KMS-11 (cell line): ENCODE measurements around the gene RTN3.

Experiments
- H2AFZ ChIP-seq: fragments of 200-600 bp; sonication (generic); 2 replicates; pipeline ENCODE4 v1.6.1; 2016; ENCODE audit warnings: antibody characterized with exemption, mixed run types, low read depth
- H3K27ac ChIP-seq: fragments of 200-600 bp; sonication (generic); 2 replicates; pipeline ENCODE4 v1.6.1; 2016; ENCODE audit warnings: mild to moderate bottlenecking, mixed run types
- H3K27me3 ChIP-seq: fragments of 200-600 bp; sonication (generic); 2 replicates; pipeline ENCODE4 v1.6.1; 2017; ENCODE audit warnings: mild to moderate bottlenecking, low read depth, mixed run types, moderate library complexity; ENCODE audit not compliant: insufficient read depth
- H3K36me3 ChIP-seq: fragments of 200-600 bp; sonication (generic); 2 replicates; pipeline ENCODE4 v1.6.1; 2017; ENCODE audit warnings: mild to moderate bottlenecking, mixed run types; ENCODE audit not compliant: insufficient read depth
- H3K4me1 ChIP-seq: fragments of 200-600 bp; sonication (generic); 2 replicates; pipeline ENCODE4 v1.6.1; 2016; ENCODE audit warnings: mild to moderate bottlenecking, low read depth, mixed run types; ENCODE audit not compliant: poor library complexity, severe bottlenecking
- H3K4me2 ChIP-seq: fragments of 200-600 bp; sonication (generic); 2 replicates; pipeline ENCODE4 v1.7.0; 2016; ENCODE audit warnings: mild to moderate bottlenecking, mixed run types
- H3K4me3 ChIP-seq: fragments of 200-600 bp; sonication (generic); IDR thresholded peaks from 2 replicates; pipeline ENCODE4 v1.6.1; 2017; ENCODE audit warnings: low read depth, low read length, mixed read lengths; ENCODE audit not compliant: insufficient read depth
- H3K79me2 ChIP-seq: fragments of 200-600 bp; sonication (generic); 2 replicates; pipeline ENCODE4 v1.6.1; 2016; ENCODE audit warnings: low read depth, mixed run types; ENCODE audit not compliant: insufficient read depth
- H3K9ac ChIP-seq: fragments of 200-600 bp; sonication (generic); 2 replicates; pipeline ENCODE4 v1.6.1; 2016; ENCODE audit warnings: mild to moderate bottlenecking, mixed run types
- H4K20me1 ChIP-seq: fragments of 200-600 bp; sonication (generic); 2 replicates; pipeline ENCODE4 v1.6.1; 2016; ENCODE audit warnings: mild to moderate bottlenecking, mixed run types; ENCODE audit not compliant: insufficient read depth
- TF ChIP-seq, protein P1 (sequence below): fragments of 200-600 bp; sonication (generic); conservative IDR thresholded peaks from 2 replicates; pipeline ENCODE4 v1.6.1; 2017; ENCODE audit warnings: low read depth, mild to moderate bottlenecking, antibody characterized with exemption, low read length, moderate library complexity, mixed read lengths

RTN3 gene

DNA sequence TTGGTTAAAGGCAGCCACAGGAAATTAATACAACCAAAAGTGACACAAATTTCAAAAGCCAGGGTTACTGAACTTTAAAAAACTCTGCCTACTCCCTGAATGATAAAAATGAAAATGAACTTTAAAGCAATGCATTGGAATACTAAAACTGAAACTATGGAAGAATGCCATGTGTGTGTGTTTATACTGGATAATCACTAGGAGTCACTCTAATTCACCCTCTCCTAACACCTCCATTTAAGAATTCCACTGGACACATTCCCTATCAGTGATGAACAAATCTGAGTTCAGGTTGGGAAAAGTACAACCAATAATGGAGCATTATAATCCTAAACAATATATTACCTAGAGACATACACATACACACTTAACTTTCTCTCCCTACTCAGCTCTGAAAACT is 39.6 kb upstream of the RTN3 start:
- H3K4me3 ChIP-seq = no peak overlapping the region
- peaks cover under 1% of the 10 kb centered on the region for H3K4me1 ChIP-seq
- no peaks in the 10 kb centered on the region for H3K27me3 ChIP-seq
- H4K20me1 ChIP-seq = no peaks in the 10 kb centered on the region
- H3K27ac ChIP-seq = no peak overlapping the region
- TF ChIP-seq, protein P1, sequence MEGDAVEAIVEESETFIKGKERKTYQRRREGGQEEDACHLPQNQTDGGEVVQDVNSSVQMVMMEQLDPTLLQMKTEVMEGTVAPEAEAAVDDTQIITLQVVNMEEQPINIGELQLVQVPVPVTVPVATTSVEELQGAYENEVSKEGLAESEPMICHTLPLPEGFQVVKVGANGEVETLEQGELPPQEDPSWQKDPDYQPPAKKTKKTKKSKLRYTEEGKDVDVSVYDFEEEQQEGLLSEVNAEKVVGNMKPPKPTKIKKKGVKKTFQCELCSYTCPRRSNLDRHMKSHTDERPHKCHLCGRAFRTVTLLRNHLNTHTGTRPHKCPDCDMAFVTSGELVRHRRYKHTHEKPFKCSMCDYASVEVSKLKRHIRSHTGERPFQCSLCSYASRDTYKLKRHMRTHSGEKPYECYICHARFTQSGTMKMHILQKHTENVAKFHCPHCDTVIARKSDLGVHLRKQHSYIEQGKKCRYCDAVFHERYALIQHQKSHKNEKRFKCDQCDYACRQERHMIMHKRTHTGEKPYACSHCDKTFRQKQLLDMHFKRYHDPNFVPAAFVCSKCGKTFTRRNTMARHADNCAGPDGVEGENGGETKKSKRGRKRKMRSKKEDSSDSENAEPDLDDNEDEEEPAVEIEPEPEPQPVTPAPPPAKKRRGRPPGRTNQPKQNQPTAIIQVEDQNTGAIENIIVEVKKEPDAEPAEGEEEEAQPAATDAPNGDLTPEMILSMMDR = no peak
- H2AFZ ChIP-seq = no peak overlapping the region
- no peak overlapping the region for H3K9ac ChIP-seq
- H3K4me2 ChIP-seq = no peak overlapping the region
- H3K36me3 ChIP-seq = no peaks in the 10 kb centered on the region
- no peaks in the 10 kb centered on the region for H3K79me2 ChIP-seq

DNA sequence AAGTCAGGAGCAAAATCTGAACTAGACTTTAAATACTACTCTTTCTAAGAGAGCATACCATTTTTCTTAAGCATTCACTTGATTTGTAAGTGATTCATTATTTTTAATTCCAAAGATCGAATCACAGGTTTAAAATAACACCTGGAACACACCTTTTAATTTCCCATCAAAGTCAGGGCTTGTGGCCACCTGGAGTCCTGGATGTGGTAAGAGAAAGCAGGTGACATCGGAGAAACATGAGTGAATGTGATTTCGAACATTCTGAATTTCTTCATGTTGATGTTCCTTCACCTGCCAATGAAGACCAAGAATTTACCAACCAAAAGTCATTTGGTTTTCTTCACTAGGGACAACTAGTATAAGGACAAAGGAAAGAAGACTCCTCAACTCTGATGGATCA is 38.1 kb upstream of the RTN3 start:
- Histone ChIP-seq H3K4me2 (no peak overlapping the region), H3K9ac (no peak overlapping the region), H3K4me1 (no peaks in the 10 kb centered on the region), H3K4me3 (no peak overlapping the region), H3K27ac (no peak overlapping the region), H3K79me2 (no peaks in the 10 kb centered on the region), H3K27me3 (no peaks in the 10 kb centered on the region), H3K36me3 (no peaks in the 10 kb centered on the region), H4K20me1 (no peaks in the 10 kb centered on the region), H2AFZ (no peak overlapping the region)
- TF ChIP-seq, protein P1 = no peak

DNA sequence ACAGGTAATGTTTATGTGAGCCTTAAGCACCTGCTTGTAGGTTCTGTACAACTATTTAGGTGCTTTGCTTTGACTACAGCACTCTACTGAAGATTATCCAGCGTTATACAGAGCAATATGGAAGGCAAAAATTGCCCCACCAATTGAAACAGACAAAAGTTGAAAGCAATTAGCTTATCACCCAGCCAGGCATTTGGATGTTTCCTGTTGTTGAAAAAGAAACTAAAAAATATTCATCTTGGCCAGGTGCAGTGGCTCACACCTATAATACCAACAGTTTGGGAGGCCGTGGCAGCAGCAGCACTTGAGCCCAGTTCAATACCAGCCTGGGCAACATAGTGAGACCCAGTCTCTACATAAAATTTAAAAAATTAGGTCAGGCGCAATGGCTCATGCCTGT is 28.6 kb upstream of the RTN3 start:
- no peaks in the 10 kb centered on the region for H3K4me1 ChIP-seq
- H3K27me3 ChIP-seq = no peaks in the 10 kb centered on the region
- H3K27ac ChIP-seq = no peak overlapping the region
- H4K20me1 ChIP-seq = no peaks in the 10 kb centered on the region
- H3K4me3 ChIP-seq = no peak overlapping the region
- no peak overlapping the region for H3K4me2 ChIP-seq
- no peak overlapping the region for H3K9ac ChIP-seq
- H3K79me2 ChIP-seq = no peaks in the 10 kb centered on the region; the same call in 1 of the 2 replicates
- TF ChIP-seq, protein P1 = no peak
- peaks cover 4% of the 10 kb centered on the region; the same call in 1 of the 2 replicates for H3K36me3 ChIP-seq
- H2AFZ ChIP-seq = no peak overlapping the region

DNA sequence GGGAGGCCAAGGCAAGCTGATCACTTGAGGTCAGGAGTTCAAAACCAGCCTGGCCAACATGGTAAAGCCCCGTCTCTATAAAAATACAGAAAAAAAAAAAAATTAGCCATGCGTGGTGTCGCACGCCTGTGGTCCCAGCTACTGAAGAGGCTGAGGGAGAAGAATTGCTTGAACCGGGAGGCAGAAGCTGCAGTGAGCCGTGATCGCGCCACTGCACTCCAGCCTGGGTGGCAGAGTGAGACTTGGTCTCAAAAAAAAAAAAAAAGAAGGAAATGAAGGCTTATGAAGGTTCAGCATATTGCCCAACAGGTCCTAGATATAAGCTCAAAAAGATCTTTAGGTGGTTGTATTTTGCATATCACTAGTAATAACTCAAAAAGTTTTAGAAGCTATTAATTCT is 20.3 kb upstream of the RTN3 start:
- H3K36me3 ChIP-seq = no peaks in the 10 kb centered on the region
- H2AFZ ChIP-seq = no peak overlapping the region
- no peaks in the 10 kb centered on the region for H4K20me1 ChIP-seq
- H3K27ac ChIP-seq = no peak overlapping the region
- no peaks in the 10 kb centered on the region for H3K27me3 ChIP-seq
- H3K4me2 ChIP-seq = no peak overlapping the region
- H3K79me2 ChIP-seq = peaks cover 73% of the 10 kb centered on the region
- H3K4me3 ChIP-seq = no peak overlapping the region
- H3K9ac ChIP-seq = no peak overlapping the region
- peaks cover 3% of the 10 kb centered on the region for H3K4me1 ChIP-seq
- TF ChIP-seq, protein P1 = no peak
